ENCODE results near the gene L1TD1.

DNA sequence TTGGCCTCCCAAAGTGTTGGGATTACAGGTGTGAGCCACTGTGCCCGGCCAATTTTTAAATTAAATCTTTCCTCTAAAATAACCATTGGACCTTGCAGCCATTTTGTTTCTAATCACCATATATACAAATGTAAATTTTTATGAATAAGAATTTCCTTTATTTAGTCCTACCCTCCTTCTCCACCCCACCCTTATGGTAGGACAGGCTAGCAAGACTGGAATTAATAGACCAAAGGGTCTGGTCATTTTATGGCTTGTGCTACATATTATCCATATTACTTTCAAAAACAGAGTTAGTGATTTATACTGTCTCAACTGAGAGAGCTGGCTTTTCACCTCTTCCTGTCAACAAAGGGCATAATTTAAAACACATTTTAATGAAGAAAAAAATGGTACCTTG is 26.5 kb downstream of the L1TD1 start:
- TF ChIP-seq, protein P1, sequence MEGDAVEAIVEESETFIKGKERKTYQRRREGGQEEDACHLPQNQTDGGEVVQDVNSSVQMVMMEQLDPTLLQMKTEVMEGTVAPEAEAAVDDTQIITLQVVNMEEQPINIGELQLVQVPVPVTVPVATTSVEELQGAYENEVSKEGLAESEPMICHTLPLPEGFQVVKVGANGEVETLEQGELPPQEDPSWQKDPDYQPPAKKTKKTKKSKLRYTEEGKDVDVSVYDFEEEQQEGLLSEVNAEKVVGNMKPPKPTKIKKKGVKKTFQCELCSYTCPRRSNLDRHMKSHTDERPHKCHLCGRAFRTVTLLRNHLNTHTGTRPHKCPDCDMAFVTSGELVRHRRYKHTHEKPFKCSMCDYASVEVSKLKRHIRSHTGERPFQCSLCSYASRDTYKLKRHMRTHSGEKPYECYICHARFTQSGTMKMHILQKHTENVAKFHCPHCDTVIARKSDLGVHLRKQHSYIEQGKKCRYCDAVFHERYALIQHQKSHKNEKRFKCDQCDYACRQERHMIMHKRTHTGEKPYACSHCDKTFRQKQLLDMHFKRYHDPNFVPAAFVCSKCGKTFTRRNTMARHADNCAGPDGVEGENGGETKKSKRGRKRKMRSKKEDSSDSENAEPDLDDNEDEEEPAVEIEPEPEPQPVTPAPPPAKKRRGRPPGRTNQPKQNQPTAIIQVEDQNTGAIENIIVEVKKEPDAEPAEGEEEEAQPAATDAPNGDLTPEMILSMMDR (conservative IDR thresholded peaks at IDR 0.05) = no peak
- no peak for TF ChIP-seq EZH2 (IDR thresholded peaks at IDR 0.05; ENCODE audit: low read depth)

Data from PC-9 (cell line).